Astrocyte (in vitro differentiated cells and primary cell): ENCODE results near the gene CALCR.

Experiments used
- CTCF ChIP-seq: IDR thresholded peaks from 2 replicates; pipeline ENCODE4 v1.5.1; 2011; ENCODE audit warnings: low read depth, mild to moderate bottlenecking, inconsistent platforms, low read length, moderate library complexity; ENCODE audit not compliant: insufficient read depth
- EZH2 ChIP-seq: IDR thresholded peaks from 2 replicates; pipeline ENCODE4 v1.6.1; 2012; ENCODE audit warnings: mild to moderate bottlenecking, low read length, inconsistent platforms; ENCODE audit not compliant: insufficient read depth

DNA sequence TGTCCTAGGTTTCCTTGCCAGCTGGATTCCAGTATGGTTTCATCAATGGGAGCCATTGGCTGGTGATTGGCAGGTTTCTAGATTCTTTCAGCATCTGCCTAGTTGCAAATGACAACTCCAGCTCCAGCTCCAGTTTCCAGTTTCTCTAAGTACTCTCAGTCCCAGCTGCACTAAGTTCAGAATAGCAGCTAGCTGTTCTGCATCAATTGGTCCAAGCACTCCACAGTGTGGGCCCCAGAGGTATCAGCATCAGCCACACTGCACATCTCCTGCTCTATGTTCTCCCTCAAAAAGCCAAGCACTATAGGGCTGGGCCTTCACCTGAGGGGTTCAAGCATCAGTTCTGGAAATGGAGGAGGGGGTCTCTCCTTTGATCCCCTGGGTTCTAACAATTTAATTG is 198.9 kb downstream of the CALCR start:
- TF ChIP-seq CTCF (no peak), EZH2 (no peak)
